ENCODE results near the gene UCN.

DNA sequence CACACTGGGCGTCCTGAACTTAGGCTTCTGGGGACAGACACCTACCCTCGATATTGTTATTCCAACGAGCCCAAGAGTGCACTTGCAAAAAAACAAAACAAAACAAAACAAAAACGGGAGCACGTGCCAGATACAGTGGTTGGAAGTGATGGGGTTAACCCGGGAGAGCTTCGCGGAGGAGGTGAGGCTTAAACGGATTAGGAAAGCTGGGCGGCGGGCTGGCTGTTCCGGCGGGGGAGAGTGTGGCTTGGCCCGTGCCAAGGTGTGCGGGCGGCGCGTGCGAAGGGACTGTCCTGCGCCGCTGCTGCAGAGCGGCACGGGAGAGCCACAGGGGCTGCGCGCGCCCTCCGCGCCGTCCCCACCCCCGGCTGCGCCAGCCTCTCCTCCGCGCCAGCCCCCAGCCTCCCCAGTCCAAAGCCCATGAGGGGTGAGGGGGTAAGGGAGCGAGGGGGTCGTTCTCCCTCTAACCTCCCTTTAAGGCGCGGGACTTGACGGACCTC is 43.9 kb downstream of the UCN start:
- TF ChIP-seq EZH2 (IDR thresholded peaks at IDR 0.05): no peak
- no peak for TF ChIP-seq POLR2AphosphoS5 (IDR thresholded peaks at IDR 0.05; ENCODE audit: borderline replicate concordance, low read depth, low read length)
- no peak for TF ChIP-seq FOXP2 (optimal IDR thresholded peaks at IDR 0.05; ENCODE audit: control extremely low read depth, extremely low read length, insufficient read depth)

Measured in SK-N-MC (cell line).